Loucy (cell line): ENCODE results near the gene VAT1L.

Source experiments
- CTCF ChIP-seq: fragments of 200-600 bp; sonication (generic); conservative IDR thresholded peaks from 2 replicates; pipeline ENCODE4 v1.5.1; 2014; ENCODE audit warnings: mild to moderate bottlenecking, antibody characterized with exemption, low read length
- EZH2phosphoT487 ChIP-seq: fragments of 200-600 bp; IDR thresholded peaks from 2 replicates; pipeline ENCODE4 v1.6.1; 2018; ENCODE audit warnings: antibody characterized with exemption, mild to moderate bottlenecking, moderate library complexity, borderline replicate concordance

- TF ChIP-seq CTCF = no peak
- TF ChIP-seq EZH2phosphoT487 = no peak
Observed at GRCh38 chr16:77840093-77840492, 51.7 kb downstream of the VAT1L start.
